ENCODE data around the gene AQP3.

- TF ChIP-seq POLR2A (IDR thresholded peaks at IDR 0.05; ENCODE audit: low read length) (no peak), GATA1 (IDR thresholded peaks at IDR 0.05; ENCODE audit: low read depth, low read length) (no peak)
Observed at GRCh38 chr9:33447799-33448553, 583 bp upstream of the AQP3 start.

Data from erythroblast (primary cell).